Epidermal melanocyte (primary cell): ENCODE measurements around the gene PPP2R3C.
"Not testable (repeated sequence)": the region's sequence is repeated elsewhere in the genome, so short reads cannot be mapped to it uniquely, and the experiment has no call there.

Source experiments
- DNase-seq: peaks from one replicate; pipeline ENCODE4 v3.0.0; 2011; ENCODE audit warnings: low spot score; ENCODE audit not compliant: insufficient read length

The PPP2R3C gene

DNA sequence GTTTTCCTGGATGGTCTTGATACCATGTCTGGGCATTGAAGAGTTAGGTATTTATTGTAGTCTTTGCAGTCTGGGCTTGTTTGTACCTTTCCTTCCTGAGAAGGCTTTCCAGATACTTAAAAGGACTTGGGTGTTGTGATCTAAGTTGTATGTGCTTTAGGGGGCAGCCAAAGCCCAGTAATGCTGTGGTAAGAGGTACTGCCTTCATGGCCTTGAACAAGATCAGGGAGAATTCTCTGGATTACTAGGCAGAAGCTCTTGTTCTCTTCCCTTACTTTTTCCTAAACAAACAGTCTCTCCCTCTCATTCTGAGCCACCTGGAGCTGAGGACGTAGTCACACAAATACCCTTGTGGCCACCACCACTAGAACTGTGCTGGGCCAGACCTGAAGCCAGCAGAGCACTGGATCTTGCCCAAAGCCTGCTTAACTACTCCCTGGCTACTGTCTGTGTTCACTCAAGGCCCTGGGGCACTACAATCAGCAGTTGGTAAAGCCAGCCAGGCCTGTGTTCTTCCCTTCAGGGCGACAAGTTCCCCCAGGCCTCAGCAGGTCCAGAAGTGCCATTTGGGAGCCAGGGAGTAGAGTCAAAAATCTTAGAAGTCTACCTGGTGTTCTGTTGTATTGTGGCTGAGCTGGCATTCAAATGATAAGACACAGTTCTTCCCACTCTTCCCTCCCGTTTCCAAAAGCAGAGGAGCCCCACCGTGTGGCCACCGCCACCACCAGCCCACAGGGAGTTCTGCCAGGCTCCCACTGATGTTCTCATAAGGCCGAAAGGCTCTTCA is 11.9 kb upstream of the PPP2R3C start:
- DNase-seq = no peak

DNA sequence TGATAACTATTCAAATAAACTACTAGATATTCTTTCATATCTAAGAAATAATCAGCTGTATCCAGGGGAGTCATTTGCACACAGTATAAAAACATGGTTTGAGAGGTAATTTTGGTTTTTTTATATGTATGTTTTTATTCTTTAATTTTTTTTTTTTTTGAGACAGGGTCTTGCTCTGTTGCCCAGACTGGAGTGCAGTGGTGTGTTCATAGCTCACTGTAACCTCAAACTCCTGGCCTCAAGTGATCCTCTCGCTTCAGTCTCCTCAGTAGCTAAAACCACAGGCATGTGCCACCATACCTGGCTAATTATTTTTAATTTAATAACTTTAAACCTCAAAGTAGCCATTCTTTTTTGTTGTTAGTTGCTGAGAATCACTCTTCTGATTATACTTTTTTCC is 2.3 kb upstream of the PPP2R3C start:
- DNase-seq = no peak

DNA sequence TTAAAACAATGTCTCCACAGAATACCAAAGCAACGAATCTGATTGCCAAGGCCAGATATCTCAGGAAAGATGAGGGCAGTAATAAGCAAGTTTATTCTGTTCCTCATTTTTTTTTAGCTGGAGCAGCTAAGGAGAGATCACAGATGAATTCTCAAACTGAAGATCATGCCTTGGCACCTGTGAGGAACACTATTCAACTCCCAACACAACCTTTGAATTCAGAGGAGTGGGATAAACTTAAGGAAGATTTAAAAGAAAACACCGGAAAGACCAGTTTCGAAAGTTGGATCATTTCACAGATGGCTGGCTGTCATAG is 1.6 kb upstream of the PPP2R3C start:
- no peak for DNase-seq

DNA sequence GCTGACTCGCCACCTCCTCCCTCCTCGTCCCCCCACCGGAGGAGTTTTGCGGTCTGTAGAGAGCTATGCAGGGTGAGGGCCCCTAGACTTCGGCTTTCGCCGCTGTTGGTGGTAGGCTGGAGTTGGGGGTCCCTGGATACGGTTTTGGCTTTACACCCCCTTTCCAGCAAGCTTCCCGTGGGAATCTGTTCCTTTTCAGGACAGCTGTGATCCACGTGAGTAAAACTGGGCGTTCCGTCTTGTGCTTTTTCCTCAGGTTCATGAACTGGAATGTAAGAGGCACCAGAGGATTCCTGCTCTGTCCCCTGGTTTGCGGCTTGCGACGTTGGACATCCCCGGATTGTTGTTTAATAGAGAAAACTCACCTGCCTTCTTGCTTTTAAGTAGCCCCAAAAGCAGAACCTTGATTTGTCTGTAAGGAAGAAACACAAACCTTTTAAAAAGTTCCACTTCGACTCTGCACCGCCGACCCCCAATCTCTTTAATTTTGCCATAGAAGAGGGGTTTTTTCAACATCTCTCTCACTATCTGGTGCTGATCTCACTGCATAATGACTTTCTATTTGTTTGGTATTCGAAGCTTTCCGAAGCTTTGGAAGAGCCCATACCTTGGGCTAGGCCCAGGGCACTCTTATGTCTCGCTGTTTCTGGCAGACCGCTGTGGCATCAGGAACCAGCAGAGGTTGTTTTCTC is 1.1 kb upstream of the PPP2R3C start:
- DNase-seq = no peak

DNA sequence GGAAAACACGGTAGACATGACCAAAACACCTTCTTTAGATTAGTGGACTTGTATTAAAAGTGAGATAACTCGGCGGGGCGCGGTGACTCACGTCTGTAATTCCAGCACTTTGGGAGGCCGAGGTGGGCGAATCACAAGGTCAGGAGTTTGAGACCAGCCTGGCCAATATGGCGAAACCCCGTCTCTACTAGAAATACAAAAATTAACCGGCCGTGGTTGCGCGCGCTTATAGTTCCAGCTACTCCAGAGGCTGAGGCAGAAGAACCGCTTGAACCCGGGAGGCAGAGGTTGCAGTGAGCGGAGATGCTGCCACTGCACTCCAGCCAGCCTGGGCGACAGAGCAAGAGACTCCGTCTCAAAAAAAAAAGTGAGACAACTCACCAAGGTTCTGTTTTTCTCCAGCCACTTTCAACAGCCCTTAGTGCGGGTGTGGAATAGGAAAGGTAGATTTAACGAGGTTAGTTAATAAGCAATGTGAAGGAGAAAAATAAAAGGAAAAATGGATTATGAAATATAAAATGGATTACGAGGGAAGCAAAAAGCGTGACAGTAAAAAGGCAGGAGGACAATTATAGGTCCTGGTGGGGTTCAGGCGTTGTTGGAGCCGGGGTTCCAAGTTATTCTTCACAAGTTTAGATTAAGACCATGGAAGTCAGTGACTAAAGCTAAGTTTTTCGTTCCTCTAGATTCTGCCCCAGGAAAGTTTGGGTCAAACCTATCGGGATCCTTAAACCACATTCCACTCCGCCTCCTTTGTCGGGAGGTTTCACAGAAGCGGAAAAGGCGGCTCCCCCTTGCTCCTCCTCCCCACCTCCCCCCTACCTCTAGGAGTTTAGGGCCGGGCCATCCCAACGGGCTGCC is 534 bp downstream of the PPP2R3C start:
- DNase-seq = no peak

DNA sequence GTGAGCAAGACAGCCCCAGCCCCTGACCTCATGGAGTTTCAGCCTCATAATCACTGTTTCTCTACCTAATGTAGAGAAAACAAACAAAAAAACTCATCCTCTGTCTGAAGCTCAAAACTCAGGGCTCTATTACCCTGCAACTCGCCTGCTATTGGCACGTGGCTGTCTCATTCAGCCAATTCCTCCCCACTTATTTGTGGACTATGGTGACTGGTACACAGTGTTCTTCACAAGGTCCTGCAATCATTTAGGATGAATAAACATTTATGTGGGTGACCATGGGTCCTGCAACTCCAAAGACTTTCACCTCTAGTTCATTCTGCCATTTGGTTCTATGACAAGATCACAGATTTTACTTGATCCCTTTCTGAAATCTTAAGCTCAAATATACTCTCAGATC is 4.7 kb downstream of the PPP2R3C start:
- DNase-seq = no peak

DNA sequence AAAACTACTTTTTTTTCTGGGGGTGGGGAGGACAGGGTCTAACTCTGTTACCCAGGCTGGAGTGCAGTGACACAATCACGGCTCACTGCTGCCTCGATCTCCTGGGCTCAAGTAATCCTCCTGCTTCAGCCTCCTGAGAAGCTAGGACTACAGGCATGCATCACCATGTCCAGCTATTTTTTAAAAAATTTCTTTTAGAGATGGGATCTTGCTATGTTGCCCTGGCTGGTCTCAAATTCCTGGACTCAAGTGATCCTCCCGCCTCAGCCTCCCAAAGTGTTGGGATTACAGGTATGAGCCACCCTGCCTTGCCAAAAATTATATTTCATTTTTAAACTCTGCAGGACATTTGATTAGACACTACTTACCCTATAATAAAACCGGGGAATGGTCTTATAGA is 5.5 kb downstream of the PPP2R3C start:
- DNase-seq = no peak

DNA sequence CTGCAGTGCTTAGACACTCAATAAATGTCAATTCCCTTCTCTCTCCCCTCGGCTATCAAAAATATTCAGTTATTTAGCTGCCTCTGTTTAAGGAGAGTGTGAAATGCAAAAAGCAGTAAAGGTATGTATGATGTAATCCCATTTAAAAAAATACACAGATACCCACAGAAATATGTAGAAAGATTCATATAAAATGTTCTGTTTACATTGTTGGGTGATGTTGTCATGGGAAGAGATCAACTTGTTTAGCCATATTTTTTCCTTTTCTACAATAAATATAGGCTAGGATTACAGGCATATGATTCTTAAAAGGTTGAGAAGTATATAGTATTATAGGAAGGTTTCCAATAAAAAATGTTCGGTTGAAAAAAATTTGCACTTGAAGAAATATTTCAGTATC is 7.8 kb downstream of the PPP2R3C start:
- DNase-seq = no peak

DNA sequence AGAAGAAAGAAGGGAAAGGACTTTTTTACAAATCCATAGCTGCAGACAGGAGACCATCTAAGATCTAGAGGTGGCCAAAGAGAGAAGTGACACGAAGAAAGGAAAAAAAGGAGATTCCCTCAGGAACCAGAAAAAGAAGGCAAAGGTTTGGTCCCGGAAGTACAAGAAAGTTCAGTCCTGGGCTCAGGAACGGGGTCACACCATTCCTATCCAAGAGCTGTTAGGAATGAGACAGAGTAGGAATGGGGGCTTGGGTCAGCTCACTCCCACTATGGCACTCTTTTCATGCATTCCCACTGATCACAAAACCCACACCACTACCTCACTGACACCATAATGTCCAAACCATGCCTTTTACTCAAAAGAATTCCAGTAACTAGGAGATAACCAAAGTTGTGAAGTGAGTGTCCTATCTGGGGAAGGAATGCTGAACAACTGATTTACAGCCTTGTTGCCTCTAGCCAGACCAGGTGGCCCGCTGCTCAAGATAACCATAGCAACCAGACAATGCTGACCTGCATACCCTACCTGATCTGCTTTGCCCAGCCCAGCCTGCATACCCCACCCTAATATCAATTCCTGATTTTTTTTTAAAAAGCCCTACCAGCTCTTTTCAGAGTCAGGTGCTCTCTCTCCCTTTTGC is 8.4 kb downstream of the PPP2R3C start:
- DNase-seq = no peak

DNA sequence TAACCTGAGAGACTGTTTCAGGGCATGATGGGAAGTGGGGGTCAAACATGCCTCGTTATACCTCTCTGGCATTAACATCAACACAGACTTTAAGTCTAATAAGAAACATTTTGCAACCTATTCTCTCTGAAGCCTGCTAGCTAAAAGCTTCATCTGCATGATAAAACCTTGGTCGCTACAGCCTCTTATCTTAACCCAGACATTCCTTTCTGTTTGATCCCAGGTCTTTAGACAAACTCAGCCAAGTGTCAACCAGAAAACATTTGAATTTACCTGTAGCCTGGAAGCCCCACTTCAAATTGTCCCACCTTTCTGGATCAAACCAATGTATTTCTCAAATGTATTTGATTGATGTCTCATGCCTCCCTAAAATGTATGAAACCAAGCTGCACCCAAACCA is 9.1 kb downstream of the PPP2R3C start:
- no peak for DNase-seq

DNA sequence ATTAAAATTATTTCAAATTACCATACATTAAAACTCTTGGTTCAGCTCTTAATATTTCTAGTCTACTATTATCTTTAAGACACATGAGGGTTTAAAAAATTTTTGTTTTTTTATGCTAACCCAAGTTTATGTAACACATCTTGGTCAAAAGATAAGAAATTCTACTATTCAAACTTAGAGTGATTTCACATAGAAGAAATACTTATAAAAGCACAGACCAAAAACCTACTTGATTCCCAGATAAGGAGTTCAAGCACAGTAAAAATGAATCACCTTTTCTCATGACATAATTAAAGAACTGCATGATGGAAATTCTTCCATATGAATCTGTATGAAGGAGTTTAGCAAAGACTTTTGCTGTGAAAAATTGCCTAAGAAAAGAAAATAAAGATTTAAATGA is 13.9 kb downstream of the PPP2R3C start:
- no peak for DNase-seq

DNA sequence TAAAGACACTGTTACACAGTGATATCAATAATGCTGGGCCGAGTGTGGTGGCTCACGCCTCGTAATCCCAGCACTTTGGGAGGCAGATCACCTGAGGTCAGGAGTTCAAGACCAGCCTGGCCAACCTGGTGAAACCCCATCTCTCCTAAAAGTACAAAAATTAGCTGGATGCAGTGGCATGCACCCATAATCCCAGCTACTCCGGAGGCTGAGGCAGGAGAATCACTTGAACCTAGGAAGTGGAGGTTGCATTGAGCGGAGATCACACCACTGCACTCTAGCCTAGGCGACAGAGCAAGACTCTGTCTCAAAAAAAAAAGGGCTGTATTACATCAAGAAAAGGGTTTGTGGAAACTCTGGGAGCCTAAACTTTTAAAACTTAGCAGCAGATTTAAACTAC is 27.1 kb downstream of the PPP2R3C start:
- DNase-seq = not testable (repeated sequence)

DNA sequence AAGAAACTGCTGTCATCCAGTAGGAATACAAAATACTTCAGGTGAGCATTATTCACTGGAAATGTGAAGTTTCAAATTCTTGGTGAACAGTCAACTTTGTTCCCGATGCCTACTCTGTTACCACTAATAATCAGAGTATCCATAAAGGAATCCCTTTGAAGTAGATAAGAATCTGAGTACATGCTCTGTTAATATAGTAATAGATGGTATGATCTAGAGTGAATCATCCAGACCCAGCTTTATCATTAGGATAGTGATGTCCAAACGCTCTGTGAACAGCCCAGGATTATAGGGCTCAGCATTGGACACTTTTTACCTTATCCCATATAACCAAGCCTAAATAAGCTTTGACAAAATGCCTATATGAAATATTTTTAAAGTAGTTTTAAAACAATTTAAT is 33.3 kb downstream of the PPP2R3C start:
- DNase-seq = no peak

DNA sequence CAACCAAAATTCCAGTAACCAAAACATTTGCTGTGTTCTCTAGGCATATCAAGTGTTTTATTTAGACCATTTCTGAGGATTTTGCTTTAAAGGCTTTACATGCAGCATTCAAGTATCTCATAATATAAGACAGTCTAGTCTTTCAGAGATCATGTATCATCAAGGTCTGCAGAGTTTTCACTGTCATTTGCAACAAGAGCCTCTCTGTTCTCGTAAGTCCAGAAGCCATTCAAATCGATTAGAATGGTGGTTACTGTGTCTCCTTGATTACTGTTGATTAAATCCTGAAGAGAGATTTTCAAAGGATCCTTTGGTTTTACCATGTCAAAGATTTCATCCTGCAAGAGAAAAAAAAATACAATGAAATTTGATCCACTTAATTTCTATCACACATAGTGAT is 36.3 kb downstream of the PPP2R3C start:
- no peak for DNase-seq

DNA sequence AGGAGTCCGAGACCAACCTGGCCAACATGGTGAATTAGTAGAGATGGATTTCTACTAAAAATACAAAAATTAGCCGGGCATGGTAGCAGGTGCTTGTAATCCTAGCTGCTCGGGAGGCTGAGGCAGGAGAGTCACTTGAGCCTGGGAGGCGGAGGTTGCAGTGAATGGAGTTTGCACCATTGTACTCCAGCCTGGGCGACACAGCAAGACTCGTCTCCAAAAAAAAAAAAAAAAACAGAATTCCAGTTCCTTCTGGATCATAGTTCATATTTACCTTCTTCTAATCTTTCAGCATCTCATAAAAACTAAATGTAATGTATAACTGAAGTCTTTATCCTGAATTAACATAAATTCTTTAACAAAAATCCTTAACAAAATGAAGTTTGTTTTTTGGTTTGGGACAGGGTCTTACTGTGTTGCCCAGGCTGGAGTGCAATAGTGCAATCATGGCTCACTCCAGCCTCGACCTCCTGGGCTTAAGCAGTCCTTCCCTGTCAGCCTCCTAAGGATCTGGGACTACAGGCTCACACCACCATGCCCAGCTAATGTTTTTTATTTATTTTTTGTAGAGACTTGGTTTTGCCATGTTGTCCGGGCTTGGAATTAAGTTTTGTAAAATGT is 38.1 kb downstream of the PPP2R3C start:
- no peak for DNase-seq

DNA sequence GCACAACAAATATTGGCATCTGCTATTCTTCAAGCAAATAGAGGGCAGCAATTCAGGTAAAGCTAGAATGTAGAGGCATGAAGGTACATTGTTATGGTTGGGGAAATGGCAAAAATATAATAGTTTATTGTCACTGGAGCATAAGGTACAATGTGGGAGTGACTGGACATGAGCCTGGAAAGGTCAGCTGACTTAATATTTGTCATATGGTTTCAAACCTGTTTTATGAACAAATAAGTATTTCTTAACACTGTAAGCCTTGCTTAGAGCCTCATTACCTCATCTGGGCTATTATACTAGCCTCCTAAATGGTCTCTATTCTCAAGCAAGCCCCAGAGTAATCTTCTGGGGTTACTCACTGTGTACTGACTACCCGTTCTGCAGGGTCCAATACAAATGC is 42.0 kb downstream of the PPP2R3C start:
- no peak for DNase-seq

DNA sequence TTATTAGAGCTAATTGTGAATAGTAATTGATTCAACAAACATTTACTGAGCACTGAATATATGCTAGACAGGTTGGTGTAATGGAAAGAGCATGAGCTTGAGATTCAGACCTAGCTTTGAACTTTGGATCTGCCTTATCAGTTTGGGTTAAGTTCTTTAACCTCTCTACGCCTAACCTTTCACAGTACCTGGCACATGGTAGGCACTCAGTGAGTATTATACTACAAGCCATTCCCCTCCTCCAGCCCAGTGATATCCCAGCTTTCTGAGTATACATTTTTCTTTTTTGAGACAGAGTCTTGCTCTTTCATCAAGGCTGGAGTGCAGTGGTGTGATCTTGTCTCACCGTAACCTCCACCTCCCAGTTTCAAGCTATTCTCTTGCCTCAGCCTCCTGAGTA is 43.7 kb downstream of the PPP2R3C start:
- no peak for DNase-seq

DNA sequence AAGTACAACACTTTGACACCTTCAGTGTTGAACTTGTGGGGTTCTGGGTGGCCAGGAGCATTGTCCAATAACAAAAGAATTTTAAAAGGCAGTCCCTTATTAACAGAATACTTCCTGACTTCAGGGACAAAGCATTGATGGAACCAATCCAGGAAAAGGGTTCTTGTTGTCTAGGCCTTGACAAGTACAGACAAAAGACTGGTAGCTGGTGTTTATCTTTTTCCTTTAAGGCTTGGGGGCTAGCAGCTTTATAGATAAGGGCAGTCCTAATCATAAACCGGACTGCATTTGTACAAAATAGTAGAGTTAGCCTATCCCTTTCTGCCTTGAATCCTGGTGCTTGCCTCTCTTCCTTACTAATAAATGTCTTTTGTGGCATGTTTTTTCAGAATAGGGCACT is 48.3 kb downstream of the PPP2R3C start:
- DNase-seq = no peak

DNA sequence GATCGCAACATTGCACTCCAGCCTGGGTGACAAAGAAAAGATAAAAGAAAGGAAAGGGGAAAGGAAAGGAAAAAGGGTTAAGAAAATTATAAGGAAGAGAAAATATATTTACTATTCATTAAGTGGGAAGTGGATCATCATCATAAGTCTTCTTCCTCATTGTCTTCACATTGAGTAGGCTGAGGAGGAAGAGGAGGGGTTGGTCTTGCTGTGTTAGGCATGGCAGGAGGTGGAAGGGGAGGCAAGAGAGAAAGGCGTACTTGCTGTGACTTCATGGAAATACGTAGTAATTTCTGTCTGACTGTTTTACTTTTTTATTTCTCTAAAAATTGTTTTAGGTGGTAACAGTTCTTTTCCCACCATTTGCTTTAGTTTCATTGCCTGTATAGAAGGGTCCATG is 49.6 kb downstream of the PPP2R3C start:
- DNase-seq = no peak

DNA sequence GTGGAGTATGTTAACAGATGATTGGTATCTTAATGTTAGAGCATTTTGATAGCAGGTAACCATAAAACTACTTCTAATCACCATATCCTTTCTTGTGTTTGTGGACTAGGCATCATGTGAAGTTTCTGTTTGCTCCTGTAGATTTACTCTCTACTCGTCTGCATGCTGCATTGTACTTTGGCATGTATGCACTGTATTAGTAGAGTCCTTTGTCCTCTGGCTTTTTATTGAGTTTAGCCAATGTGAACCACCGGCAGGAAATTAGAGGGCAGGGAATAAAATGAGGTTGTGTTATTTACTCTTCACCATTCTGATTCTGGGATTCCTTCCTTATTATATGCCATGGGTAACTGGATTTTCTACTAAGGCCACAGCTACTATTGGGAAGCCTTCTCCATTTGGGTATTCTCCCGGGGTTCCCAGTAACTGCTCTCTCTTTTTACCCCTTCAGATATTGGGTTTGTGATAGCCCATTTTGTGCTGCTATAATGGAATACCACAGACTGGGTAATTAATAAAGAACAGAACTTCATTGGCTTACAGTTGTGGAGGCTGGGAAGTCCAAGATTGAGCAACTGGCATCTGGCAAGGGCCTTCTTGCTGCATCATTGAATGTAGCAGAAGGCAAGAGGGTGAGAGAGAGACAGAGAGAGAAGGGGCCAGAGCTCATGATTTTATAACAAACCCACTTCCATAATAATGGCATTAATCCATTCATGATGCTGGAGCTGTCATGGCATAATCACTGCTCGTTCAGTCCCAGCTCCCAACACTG is 53.4 kb downstream of the PPP2R3C start:
- DNase-seq = no peak

DNA sequence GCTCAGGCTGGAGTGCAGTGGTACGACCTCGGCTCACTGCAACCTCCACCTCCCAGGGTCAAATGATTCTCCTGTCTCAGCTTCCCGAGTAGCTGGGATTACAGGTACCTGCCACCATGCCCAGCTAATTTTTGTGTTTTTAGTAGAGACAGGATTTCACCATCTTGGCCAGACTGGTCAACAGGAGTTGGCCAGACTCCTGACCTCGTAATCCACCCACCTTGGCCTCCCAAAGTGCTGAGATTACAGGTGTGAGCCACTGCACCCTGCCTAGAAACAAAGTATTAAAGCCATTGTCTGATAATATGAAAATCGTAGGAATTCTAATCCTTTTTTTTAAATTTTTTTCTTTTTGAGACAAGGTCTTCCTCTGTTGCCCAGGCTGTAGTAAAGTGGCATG is 56.1 kb downstream of the PPP2R3C start:
- not testable (repeated sequence) for DNase-seq
